Measurements from ENCODE around the gene SLC52A3.
"Not testable (repeated sequence)": the region's sequence is repeated elsewhere in the genome, so short reads cannot be mapped to it uniquely, and the experiment has no call there.

SLC52A3 gene

DNA sequence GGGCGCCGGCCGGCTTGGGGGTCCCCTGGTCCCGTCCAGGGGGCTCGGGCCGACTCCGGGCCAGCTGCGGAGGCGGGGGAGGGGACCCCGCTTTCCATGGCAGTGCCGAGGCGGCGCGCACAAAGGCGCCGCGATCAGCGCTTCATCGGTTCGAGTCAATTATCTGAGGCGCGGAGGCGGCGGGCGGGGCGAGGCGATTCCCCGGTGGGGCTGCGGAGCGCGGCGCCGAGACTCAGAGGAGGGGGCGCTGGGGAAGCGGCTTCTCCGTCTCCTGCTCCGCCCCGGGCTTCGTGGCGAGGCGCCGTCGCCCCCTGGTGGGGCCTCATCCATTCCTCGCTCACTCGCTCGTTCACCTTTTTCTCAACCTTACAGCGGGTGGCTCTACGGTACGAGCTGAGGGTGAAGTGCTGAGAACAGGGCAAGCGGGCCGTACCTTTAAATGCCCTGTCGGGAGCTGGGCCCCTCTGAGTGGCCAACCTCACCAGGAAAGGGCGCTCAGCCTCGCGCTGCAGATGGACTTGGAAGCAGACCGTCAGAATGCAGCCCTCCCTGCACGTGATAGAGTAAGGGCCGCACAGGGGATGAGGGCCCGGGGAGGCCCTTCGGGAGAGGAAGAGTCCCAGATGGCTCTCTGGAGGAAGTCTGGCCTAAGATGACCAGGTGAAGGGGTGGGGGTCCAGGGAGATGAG is 39.9 kb downstream of the SLC52A3 start:
- peak; percentile 19 for DNase-seq (ENCODE audit: low read depth)

DNA sequence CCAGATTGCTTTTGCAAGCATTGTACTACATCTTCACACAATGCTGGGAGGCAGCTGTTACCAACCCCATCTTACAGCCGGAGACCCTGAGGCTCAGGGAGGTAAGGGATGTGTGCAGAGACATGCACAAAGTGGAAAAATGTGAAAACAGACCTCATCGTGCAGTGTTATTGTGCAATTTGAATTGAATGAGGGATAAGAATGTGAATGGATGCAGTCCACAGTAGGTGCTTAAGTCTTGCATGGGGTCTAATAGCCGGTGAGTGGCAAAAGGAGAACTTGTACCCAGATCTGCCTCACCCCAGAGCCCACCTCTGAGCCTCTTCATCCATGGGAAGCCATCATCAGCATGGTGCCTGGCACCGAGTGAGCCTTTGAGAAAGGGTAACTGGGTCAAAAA is 42.1 kb downstream of the SLC52A3 start:
- DNase-seq (ENCODE audit: low read depth) = no peak

DNA sequence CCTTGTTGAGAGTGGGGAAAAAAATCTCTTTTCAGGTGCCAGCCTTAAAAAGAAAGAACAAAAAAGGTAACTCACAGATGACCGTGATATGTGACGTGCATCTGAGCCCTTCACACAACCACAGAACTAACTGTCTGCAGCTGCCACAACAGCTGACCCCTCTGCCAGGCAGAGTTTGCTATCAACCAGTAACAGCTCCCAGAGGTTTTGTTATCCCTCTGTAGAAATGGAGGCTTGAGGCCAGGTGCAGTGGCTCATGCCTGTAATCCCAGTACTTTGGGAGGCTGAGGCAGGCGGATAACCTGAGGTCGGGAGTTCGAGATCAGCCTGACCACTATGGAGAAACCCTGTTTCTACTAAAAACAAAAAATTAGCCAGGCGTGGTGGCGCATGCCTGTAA is 42.8 kb downstream of the SLC52A3 start:
- no peak for DNase-seq (ENCODE audit: low read depth)

DNA sequence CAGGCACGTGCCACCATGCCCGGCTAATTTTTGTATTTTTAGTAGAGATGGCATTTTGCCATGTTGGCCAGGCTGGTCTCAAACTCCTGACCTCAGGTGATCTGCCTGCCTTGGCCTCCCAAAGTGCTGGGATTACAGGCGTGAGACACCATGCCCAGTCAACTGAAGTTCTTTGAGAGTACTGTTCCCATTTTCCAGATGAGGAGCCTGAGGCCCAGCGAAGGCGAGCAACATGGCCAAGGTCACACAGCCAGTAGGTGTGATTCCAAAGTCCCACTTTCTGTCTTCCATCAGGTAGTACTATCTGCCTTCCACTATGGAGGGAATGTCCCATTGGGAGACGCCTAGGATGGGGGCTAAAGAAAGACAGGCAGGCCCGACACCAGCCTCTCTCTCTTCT is 43.5 kb downstream of the SLC52A3 start:
- DNase-seq (ENCODE audit: low read depth) = not testable (repeated sequence)

DNA sequence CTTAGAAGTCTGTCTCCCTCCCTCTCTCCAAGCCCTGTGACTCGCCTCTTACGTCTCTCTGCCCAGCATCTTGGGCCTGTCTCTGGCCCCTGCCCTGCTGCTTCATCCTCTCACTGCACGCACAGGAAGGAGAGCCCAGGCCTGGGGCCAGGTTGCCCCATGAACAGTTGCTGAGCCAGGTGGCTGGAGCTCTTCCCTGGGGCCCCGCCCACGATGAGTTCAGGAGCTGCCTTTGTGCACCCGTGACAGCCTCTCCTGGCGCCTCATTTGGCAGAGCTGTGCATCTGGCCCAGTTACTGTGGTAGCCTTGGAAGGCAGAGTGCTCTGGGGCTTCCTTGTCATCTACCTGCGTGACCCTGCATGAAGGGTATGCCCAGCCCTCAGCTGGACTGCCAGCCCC is 44.5 kb downstream of the SLC52A3 start:
- no peak for DNase-seq (ENCODE audit: low read depth)

DNA sequence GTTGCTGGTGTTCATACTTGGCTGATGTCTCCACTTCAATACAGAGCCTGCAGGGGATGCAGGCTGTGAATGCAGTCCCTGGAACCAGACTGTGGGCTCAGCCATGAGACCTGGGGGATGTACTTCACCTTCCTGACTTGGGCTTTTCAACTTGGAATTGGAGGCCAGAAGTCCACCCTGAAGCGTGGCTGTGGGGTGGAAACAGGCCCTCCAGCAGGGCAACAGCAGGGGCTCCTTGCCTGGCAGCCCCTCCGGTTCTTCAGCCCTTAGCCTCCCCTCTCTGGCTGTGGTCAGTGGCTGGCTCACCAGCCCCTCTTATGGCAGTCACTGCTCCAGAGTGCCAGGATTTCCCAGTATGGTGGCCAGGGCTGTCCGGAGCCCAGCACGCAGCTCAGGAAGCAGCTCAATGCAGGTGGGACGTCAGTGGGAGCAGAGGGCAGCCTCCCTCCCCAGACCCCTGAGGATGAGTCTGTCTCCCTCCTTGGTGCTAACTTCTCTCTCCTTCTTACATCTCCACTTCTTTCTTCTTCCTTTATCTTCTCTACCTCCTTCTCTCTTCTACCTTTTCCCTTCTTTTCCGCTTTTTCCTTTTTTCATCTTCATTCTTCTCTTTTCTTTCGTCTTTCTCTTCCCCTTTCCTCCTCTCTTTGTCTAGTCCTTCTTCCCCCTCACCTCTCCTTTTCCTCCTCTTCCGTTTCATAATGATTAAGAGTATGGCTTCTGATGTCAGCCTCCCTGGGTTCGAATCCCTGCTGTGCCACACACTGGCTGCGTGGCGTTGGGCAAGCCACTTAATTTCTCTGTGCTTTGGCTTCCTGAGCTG is 45.3 kb downstream of the SLC52A3 start:
- no peak for DNase-seq (ENCODE audit: low read depth)

DNA sequence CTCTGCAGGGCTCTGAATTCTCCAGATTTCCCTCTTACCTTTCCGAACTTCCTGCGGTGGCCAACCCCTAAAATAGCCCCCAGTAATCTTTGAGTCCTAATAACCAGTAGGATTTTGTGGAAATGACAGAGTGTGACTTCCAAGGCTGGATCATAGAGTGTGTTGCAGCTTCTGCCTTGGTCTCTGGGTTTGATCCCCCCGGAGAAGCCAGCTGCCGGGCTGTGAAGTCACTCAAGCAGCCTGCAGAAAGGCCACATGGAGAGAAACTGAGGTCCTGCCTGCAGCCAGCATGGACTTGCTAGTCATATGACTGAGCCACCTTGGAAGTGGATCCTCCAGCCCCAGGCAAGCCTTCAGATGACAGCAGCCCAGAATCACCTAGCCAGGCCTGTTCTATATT is 46.4 kb downstream of the SLC52A3 start:
- no peak for DNase-seq (ENCODE audit: low read depth)

DNA sequence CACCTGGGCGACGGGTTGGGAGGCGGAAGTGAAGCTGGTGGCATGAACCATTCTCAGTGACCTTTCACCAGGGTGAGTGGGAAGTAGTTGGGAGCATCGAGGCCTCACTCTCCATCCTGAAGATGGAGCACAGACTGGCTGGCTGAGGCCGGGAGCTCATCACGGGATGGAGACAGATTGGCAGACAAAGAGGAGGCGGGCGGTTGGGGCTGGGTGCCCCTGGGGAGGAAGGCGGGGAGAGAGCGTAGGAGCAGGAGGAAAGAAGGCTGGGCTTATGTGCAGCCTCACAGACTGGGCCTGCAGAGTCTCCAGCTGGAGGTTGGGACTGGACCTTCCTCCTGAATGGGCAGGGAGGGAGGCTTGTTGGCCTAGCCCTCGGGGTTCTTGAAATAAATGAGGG is 48.5 kb downstream of the SLC52A3 start:
- DNase-seq (ENCODE audit: low read depth) = no peak

DNA sequence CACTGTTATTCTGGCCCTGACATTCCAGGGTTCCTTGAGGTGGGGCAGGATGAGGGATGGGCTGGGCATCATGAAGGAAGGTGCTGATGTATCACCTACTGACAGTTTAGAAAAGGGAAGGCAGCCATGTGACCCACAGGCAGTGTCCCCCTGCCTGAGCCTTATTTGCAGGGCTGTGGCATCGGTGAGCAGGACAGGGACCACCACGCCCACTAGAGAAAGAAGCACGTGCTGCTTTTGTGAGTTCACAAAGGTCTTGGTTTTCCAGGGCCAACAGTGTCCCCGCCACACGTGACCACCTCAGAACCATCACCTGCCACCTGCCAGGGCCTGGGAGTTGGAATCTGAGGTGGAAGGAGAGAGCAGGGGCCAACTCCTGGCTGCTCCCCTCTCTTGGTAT is 49.2 kb downstream of the SLC52A3 start:
- no peak for DNase-seq (ENCODE audit: low read depth)

DNA sequence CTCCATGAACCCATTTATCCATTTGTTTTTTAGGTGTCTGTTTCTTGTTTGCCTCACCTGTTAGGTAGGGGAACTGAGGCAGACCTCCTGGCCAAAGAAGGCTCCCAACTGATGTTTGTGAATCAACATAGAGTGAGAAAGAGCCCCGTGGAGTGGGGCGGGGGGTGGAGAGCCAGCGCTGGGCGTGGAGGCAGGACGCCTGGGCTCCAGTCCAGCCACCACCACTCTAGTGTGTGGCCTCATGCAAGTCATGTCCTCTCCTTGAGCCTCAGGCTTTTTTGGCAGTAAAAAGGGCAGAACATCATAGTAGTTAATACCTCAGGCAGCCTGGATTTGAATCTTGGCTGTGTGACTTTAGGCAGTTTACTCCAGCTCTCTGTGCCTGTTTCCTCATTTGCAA is 50.5 kb downstream of the SLC52A3 start:
- no peak for DNase-seq (ENCODE audit: low read depth)

DNA sequence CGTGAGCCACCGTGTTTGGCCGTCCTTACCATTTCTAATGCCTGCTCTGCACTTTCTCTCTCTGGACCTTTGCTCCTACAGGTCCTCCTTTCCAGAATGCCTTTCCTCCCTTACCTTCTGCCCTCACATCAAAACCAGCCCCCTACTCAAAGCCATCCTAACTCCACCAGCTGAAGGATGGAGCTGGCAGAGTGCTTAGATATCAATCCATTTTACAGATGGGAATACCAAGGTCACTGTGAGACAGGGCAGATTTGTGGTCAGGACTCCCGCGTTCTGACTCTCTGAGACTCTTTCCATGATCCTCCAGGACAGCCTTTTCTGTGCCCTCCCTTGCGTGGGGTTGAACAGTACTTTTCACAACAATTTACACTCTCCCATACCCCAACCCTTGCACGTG is 51.0 kb downstream of the SLC52A3 start:
- DNase-seq (ENCODE audit: low read depth) = no peak

DNA sequence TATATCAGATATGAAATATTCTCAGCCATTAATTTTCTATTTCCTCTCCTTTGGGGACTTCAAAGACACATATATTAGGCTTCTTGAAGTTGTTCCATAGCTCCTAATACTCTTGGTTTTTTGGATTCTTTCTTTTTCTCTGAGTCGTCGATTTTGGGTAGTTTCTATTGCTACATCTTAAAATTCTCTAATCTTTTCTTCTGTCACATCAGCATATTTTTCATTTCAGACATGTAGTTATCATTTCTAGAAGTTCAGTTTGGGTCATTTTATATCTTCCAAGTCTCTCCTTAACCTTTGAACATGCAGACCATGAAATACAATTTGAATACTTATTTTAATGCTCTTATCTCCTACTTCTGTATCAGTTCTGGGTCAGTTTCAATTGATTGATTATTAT is 53.8 kb downstream of the SLC52A3 start:
- DNase-seq (ENCODE audit: low read depth) = no peak

DNA sequence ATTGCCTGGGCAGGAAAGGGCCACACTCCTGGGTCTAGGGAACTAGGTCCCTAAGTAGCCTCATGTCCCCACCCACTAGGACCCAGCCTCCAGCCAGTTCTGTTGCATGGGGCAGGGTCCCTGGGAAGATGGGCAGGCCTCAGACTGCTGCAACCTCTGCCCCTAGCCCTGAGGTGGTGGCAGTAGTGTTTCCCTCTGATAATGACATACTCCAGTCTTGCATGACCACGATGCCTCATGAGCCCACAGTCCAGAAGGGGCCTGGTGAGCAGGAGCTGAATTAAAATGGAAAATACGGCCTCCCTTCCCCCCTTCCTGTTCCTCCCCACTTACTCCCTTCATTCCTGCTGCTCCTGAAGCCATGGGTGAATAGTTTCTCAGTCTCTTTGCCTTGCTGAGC is 56.7 kb downstream of the SLC52A3 start:
- DNase-seq (ENCODE audit: low read depth) = no peak

DNA sequence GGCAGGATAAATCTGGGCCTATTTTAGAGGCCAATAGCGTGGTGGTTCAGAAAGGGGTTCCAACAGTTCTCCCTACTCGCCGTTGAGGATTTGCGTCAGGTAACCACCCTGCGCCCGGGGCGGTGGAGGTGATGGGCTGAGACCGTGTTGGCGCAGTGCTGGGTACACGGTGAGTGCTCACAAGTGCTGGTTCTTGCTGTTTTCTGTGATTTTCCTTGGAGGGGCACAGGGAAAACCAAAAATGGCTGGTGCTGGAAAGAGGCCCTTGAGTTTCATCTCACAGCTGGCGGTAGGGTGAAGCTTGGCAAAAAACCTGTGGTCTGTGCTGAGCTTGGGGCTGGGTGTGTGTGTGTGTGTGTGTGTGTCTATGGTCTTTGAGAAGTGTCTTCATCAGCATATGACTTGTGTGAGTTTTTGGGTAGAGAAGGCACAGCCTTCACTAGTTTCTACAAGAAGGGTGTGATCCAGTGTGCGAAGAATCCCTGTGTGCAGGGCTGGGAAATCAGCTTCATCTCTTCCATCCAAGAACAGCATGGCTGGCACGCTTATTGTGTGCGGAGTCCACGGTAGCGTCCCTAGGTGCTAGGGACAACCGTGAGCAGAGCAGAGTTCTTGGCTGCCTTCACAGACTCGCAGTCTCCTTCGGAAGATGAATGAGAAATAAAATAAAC is 57.4 kb downstream of the SLC52A3 start:
- no peak for DNase-seq (ENCODE audit: low read depth)
